HAP-1 (cell line): ENCODE data around the gene DAPK2.
A peak's percentile ranks its signal among the peaks of the same experiment; 100 is the strongest.

ENCODE experiments used
- DNase-seq, 2 experiments: peaks; one replicate each; pipeline ENCODE4 v3.0.0-alpha.2; 2016 to 2020; ENCODE audit warnings: low spot score in 2 of 2
- H3K27me3 ChIP-seq: fragments of 250-450 bp; sonication (Bioruptor Pico); 2 replicates; pipeline ENCODE4 v1.5.1; 2020; ENCODE audit warnings: low read depth, mild to moderate bottlenecking, moderate library complexity
- H3K36me3 ChIP-seq: fragments of 250-450 bp; sonication (Bioruptor Pico); replicated peaks from 2 replicates; pipeline ENCODE4 v1.5.1; 2020; ENCODE audit warnings: mild to moderate bottlenecking
- H3K4me1 ChIP-seq: fragments of 250-450 bp; sonication (Bioruptor Pico); 2 replicates; pipeline ENCODE4 v1.5.1; 2020; ENCODE audit warnings: mild to moderate bottlenecking
- H3K4me3 ChIP-seq: fragments of 250-450 bp; sonication (Bioruptor Pico); 2 replicates; pipeline ENCODE4 v1.5.1; 2020; ENCODE audit warnings: mild to moderate bottlenecking, moderate library complexity
- H3K9me3 ChIP-seq: fragments of 250-450 bp; sonication (Bioruptor Pico); 2 replicates; pipeline ENCODE4 v1.5.1; 2020; ENCODE audit warnings: mild to moderate bottlenecking, moderate library complexity
- in situ Hi-C: fragments of 300-500 bp; cut with MboI; formaldehyde crosslinking; loops from 3 replicates; pipeline ENCODE4 v1.14.3; 2020; ENCODE audit warnings: low sequenced_read_pairs, inconsistent platforms, mixed read lengths

Gene DAPK2

DNA sequence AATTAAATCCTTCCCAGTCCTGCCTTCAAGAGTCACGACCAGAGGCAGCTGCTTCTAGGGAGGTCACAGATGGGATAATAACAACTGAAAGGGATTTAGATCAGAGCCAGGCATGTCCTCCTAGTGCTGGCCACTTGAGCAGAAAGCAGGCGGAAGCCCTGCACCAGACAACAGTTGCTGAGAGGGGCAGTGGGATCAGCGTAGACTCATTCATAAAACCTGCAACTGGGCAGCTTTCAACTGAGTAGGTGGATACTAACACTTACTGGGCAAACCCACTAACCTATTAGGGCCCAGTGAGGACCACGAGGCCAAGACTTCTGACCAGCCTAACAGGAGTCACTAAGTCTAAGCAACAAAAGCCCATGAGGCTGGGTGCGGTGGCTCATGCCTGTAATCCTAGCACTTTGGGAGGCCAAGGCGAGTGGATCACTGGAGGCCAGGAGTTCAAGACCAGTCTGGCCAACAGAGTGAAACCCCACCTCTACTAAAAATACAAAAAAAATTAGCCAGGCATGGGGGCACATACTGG, 67.0 kb downstream of the DAPK2 start:
- no peak for DNase-seq
- Histone ChIP-seq H3K9me3 (no peaks in the 10 kb centered on the region), H3K4me1 (peaks cover 16% of the 10 kb centered on the region), H3K4me3 (no peak overlapping the region), H3K27me3 (no peaks in the 10 kb centered on the region), H3K36me3 (no peaks in the 10 kb centered on the region)
- in situ Hi-C loops, result no loop called here

DNA sequence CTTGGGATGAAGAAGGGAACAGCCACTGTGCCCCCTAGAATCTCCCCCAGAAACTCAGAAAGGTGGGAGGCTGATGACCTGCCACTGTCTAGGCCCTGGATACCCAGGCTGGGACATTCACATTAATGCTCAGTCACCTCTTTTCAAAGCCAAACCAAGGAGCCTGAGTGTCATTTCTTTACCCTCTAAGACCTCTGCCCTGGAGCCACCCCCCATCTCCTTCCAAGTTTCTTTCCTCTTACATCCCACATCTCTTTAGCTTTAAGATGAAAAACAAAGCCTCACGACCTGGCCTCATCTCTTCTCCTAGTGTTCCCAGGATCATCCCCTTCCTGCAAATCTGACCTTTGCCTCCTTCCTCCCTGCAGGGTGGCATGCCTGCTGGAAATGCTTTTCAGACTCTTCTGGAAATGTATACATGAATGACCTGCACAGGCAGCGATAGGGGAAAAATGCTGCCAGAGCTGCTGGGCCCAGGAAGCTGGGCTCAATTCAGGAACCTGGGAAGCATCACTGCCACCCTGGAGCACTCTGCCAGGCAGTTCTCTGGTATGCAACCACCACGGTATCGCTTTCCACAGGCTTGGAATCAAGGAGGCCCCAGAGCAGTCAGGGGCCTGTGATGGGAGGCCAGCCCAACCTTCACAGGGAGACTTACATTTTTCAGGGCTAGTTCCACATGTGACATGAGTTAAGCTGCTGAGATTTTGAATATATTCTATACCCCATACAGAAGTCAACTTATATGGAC, 67.6 kb downstream of the DAPK2 start:
- in situ Hi-C loops, result no loop called here
- Histone ChIP-seq H3K36me3 (no peaks in the 10 kb centered on the region), H3K4me3 (no peak overlapping the region), H3K4me1 (peaks cover 23% of the 10 kb centered on the region), H3K27me3 (no peaks in the 10 kb centered on the region), H3K9me3 (no peaks in the 10 kb centered on the region)
- no peak for DNase-seq

DNA sequence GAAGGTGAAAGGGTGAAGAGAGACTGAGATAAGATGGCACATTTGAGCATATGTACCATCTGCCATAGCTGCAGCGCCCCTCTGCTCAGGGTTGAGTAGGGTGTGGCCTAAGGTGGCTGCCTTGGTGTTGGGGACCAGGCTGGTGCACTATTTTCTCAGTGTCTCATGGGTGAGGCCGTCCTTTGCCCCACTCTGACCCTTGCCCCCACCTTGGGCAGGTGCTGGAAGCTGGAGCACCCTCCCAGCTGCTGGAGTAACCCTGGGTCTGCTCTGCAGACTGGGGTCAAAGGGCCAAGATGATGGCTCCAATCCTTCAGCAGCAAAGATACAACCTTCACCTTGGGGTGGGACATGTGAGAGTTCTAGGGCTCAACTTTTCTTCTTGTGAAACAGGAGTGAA, 69.2 kb downstream of the DAPK2 start:
- in situ Hi-C loops, result no loop called here
- DNase-seq, result no peak
- peaks cover 31% of the 10 kb centered on the region for H3K4me1 ChIP-seq

DNA sequence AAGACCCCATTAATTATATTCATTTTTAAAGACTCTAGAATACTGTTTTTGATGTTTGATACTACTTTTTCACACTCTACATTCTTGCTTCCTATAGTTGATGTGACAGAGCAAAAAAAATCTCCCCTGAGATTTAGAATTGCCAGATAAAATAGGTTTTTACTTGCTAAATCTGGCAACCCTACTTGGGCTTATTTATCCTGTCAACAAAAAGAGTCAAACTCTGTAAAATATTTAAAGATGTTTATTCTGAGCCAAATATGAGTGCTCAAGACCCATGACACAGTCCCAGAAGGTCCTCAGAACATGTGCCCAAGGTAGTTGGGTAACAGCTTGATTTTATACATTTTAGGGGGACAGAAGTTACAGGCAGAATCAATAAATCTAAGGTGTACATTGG, 72.3 kb downstream of the DAPK2 start:
- peaks cover 34% of the 10 kb centered on the region for H3K4me1 ChIP-seq
- no peaks in the 10 kb centered on the region for H3K27me3 ChIP-seq
- no peak overlapping the region for H3K4me3 ChIP-seq
- H3K9me3 ChIP-seq, result no peaks in the 10 kb centered on the region
- no peak for DNase-seq
- no peaks in the 10 kb centered on the region for H3K36me3 ChIP-seq
- in situ Hi-C loops, result no loop called here

More for the DNA sequence above, 69.2 kb downstream of the DAPK2 start:
- H3K36me3 ChIP-seq, result no peaks in the 10 kb centered on the region
- H3K27me3 ChIP-seq, result no peaks in the 10 kb centered on the region
- no peak overlapping the region for H3K4me3 ChIP-seq
- H3K9me3 ChIP-seq, result no peaks in the 10 kb centered on the region

DNA sequence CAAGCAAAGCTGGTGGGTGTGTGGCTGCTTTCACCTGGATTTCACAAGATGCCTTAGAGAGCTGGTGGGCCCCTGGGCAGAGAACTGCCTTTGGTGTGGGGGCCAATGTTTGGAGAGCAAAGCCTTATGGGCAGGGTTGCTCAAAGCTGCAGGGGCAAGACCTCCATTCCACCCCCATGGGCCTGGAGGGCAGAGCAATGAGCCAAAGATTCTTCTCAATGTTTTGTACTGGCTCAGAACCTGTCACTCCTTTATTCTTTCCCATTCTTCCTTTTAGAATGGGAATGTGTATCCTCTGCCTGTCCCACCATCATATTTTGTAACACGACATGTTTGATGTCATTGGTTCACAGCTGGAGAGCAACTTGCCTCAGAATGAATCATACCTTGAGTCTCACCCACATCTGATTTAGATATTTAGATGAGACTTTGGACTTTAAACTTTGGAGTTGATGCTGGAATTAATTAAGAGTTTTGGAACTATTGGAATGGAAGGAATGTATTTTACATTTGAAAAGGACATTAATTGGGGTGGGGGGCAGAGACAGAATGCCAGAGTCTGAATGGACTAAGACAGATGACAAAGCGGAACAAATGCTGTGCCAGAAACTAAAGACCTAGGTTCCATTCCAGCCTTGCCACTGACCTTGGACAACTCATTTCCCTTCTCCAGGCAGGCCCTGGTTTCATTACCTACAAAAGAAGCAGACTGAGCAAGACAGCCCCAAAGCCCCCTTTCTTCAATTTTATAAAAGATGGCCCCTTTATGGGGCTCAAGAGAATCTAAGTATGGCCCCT, 72.9 kb downstream of the DAPK2 start:
- H3K36me3 ChIP-seq, result no peaks in the 10 kb centered on the region
- peaks cover 36% of the 10 kb centered on the region for H3K4me1 ChIP-seq
- H3K27me3 ChIP-seq, result no peaks in the 10 kb centered on the region
- H3K9me3 ChIP-seq, result no peaks in the 10 kb centered on the region
- no peak overlapping the region for H3K4me3 ChIP-seq
- DNase-seq, result peak; percentile 38 to 49
- in situ Hi-C loops, result no loop called here

DNA sequence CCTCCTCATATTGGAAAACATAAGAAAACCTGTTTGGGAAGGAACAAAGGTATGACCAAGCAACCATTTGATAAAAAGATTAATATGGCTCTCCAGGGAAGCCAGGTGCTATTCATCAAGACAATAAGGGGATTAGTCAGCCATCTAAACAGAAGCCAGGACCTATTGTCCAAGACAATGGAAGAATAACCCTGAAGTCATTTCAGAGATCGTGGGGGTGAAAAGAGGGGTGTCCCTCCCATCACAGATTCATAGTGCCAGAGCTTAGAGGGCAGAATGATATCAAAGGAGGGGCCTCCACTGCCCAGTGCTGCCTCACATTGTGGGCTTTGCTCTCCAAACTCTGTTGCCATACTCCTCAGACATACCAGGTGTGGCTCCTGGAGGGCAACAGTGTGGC, 73.5 kb downstream of the DAPK2 start:
- peak; percentile 81 to 96 for DNase-seq
- Histone ChIP-seq H3K27me3 (no peaks in the 10 kb centered on the region), H3K4me1 (peaks cover 36% of the 10 kb centered on the region), H3K9me3 (no peaks in the 10 kb centered on the region), H3K36me3 (no peaks in the 10 kb centered on the region), H3K4me3 (no peak overlapping the region)
- in situ Hi-C loops, result no loop called here

DNA sequence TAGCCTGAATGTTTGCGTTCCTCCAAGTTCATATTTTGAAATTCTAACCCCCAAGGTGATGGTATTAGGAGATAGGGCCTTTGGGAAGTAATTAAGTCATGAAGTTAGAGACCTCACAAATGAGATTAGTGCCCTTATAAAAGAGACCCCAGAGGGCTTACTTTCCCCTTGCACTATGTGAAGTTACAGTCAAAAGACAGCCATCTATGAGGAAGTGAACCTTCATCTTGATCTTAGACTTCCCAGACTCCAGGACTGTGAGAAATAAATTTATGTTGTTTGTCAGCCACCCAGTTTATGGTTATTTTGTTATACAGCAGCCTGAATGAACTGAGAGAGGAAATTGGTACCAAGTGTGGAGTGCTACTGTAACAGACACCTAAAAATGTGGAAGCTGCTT, 74.4 kb downstream of the DAPK2 start:
- Histone ChIP-seq H3K27me3 (no peaks in the 10 kb centered on the region), H3K36me3 (no peaks in the 10 kb centered on the region), H3K4me3 (no peak overlapping the region), H3K9me3 (no peaks in the 10 kb centered on the region), H3K4me1 (peaks cover 36% of the 10 kb centered on the region)
- in situ Hi-C loops, result no loop called here
- no peak for DNase-seq

DNA sequence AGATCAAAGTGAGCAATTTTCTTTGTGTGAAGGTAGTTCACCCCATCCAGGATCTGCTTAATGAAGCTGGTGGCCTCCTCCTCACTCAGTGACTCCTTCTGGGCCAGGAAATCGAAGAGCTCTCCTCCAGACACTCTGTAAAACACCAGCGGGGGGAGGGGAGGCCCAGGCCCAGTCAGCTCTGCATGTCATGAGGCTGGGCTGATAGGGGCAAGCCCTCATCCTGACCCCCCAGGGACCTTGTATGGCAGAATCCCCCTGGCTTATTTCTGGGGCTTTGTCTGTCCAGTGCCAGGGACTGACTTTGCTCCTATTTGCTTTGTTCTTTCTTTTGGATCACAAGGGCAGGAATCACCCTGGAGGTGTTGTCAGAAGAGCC, 74.9 kb downstream of the DAPK2 start:
- Histone ChIP-seq H3K4me3 (no peak overlapping the region), H3K36me3 (no peaks in the 10 kb centered on the region), H3K9me3 (no peaks in the 10 kb centered on the region), H3K27me3 (no peaks in the 10 kb centered on the region), H3K4me1 (peaks cover 36% of the 10 kb centered on the region)
- DNase-seq, result no peak
- in situ Hi-C loops, result no loop called here

DNA sequence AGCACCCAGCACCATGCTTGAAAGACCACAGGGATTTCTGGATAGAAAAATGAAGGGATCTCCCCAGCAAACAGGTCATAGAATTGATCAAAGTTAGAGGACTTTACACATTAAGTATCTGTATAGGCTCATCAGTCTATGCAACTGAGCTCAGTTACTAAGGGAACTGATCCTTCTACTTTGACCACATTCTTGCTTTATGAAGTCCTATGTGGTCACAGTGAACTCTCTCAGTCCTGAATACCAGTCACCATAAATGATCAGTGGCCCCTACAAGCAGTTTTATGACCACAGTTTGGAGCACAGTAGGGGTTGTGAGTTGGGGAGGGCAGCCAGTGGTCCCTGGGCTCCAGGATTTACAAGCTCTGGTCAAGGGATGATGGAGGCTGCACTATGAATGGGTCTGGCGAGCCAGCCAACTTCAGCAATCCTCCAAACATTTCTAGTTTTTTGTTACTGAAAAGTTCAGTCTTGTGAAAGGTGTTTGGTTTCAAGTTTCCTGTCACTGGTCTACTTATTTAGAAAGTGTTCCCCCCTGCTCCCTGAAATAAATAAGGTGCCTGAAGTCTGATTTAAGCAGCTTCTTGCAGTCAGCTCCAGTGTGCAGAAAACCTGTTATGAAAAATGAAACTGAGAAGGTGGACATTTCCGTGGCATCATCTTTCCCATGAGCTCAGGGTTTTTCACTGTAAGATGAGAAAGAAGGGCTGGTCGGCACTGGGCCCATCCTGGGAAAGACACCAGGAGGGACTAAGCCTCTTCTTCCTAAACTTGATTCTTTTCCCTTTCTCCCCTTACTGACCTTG, 75.5 kb downstream of the DAPK2 start:
- DNase-seq, result no peak
- Histone ChIP-seq H3K4me3 (no peak overlapping the region), H3K4me1 (peaks cover 36% of the 10 kb centered on the region), H3K27me3 (no peaks in the 10 kb centered on the region), H3K36me3 (no peaks in the 10 kb centered on the region), H3K9me3 (no peaks in the 10 kb centered on the region)
- in situ Hi-C loops, result no loop called here

DNA sequence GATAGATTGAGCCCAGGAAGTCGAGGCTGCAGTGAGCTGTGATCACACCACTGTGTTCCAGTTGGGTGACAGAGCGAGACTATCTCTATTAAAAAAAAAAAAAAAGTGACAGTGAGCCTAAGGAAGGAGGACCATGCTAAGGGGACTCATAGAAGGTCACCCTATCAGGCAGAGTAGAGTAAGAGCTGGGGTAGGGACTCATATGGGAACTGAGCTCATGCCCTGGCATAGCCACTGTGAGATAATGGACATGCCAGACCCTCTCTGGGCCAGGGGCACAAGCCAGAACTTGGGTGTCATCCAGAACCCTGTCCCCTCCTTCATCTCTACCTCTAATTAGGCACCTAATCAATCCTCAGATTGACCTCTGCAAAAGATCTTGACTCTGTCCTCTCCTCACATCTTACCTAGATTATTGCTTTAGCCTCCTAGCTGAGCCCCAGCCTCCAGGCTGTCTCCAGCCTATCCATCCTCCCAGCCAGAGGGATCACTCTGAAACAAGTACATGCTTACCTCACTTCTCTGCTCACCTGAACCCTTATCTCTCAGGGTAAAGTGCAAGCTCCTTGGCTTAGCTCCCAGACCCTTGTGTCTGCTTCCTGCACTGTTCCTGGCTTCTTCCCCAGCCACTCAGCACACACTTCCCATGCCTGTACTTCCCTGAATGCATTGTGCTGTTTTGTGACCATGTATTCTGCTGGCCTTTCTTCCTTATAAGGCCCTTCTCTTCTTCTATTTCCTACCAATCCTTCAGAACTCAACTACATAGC, 76.4 kb downstream of the DAPK2 start:
- no peak overlapping the region for H3K4me3 ChIP-seq
- H3K4me1 ChIP-seq, result peaks cover 32% of the 10 kb centered on the region
- H3K27me3 ChIP-seq, result no peaks in the 10 kb centered on the region
- no peaks in the 10 kb centered on the region for H3K36me3 ChIP-seq
- in situ Hi-C loops, result no loop called here
- H3K9me3 ChIP-seq, result no peaks in the 10 kb centered on the region
- no peak for DNase-seq

DNA sequence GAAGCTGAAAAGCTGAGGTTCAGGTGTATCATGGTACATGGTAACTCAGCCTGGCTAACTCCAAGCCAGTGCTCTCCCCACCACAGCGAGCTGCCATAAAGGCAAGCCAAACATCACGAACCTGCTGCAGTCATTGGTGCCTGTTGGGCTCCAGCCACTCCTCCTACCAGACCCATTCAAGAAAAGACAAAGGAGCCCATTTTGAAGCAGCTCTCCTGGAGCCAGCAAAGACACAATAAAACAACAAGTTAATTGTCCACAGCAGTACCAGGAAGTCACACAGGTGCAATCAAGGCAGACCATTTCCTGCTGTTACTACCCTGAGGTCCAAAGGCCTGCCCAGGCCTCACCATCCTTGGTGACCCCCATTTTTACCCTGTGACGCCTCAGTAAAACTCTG, 77.6 kb downstream of the DAPK2 start:
- in situ Hi-C loops, result no loop called here
- Histone ChIP-seq H3K9me3 (no peaks in the 10 kb centered on the region), H3K36me3 (no peaks in the 10 kb centered on the region), H3K27me3 (no peaks in the 10 kb centered on the region), H3K4me3 (no peak overlapping the region), H3K4me1 (peaks cover 20% of the 10 kb centered on the region)
- peak in 1 of 2 experiments; percentile 29 for DNase-seq

DNA sequence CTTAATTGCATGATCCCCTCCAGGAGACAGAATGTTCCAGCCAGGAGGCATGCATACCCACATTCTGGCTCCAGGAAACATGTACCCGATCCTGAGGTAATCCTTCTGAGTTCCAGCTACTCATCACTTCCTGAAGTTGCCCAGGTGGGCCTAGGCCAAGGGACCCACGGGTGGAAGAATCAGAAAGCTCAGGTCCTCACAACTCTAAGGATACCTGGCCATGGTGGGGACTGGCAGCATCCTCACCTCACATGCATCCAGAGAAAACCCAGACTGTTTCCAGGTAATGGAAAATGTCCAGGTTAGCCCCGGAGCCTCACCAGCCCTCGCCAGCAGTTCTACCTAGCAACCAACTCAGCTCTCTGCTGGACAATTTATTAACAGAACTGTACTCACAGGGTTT, 78.2 kb downstream of the DAPK2 start:
- Histone ChIP-seq H3K4me1 (peaks cover 14% of the 10 kb centered on the region), H3K36me3 (no peaks in the 10 kb centered on the region), H3K4me3 (no peak overlapping the region), H3K9me3 (no peaks in the 10 kb centered on the region; the same call in 1 of the 2 replicates), H3K27me3 (no peaks in the 10 kb centered on the region)
- in situ Hi-C loops, result no loop called here
- DNase-seq, result no peak

DNA sequence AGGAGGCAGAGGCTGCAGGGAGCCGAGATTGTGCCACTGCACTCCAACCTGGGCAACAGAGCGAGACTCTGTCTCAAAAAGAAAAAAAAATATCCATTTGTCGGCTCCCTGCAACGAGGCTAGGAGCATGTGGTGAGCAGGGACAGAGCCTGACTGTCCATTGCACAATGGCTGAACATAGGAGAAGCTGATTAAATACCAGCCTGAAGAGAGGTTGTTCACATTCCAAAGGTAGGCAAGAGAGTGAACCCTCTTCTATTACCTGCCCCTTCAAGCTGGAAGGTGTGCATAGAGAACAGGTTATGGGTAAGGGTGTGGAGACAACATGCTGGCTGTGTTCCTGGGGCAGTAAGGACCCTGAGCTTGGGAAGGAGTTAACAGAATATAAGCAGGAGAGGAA, 78.7 kb downstream of the DAPK2 start:
- Histone ChIP-seq H3K36me3 (no peaks in the 10 kb centered on the region), H3K9me3 (no peaks in the 10 kb centered on the region; the same call in 1 of the 2 replicates), H3K4me1 (peaks cover 10% of the 10 kb centered on the region), H3K4me3 (no peak overlapping the region), H3K27me3 (no peaks in the 10 kb centered on the region)
- no peak for DNase-seq
- in situ Hi-C loops, result no loop called here
